NT2/D1 (cell line): ENCODE data around the gene MPP2.

Source experiments
- YY1 ChIP-seq: IDR thresholded peaks from 2 replicates; pipeline ENCODE4 v1.6.1; 2011; ENCODE audit not compliant: insufficient read length, insufficient read depth
- ZNF274 ChIP-seq: IDR thresholded peaks from 2 replicates; pipeline ENCODE4 v1.6.1; 2011; ENCODE audit warnings: mild to moderate bottlenecking, low read depth, low read length

DNA sequence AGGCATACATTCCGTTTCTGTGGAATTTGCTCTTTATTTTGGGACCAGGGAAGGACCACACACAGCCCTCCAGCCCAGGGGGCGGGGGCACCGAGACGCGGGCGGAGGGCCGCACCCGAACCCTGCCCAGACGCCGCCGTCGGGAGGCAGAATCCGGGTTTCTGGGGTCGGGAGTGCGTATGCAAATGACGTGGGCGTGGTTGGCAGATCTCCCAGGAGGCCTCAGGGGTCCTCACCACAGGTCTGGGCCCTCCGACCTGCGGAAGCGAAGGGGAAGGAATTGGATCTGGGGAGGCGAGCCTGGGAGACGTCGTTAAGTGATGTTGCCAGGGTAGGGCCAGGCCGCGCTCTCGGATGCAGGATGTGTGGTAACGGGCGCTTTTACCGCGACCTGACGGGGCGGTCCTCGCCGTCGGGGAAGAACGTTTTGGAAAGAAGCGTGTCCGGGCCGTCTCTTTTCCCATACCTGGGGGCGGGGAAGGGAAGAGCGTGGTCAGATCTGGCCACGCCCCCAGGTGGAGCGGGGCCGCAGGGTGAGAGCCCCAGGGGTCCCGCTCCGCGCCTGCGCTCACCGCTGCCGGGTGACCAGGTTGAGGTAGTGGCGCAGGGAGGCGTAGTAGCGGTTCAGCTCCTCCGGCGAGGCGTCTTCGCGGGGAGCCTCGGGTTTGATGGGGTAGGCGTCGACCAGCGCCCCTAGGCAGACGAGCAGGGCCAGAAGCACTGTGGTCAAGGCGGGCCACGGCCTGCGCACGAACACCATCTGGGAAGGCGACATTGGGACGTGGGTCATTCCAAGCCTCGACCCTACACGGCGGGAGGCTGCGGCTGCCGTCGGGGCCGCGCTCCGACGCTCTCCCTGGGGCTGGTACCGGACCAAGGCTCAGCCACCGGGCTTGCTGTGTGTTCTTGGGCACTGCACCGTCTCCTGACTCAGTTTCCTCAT, 45.7 kb upstream of the MPP2 start:
- TF ChIP-seq YY1 (no peak), ZNF274 (no peak)
